ENCODE data around the gene SULF2. TPM values are rescaled to one million over a fixed set of nuclear protein-coding genes. Genes with fewer than 3 reads are reported as not detected.

The SULF2 gene
- total RNA-seq, 4 donors from 2014 or later, result 31.5 to 182 (median 94.4) TPM

- WGBS, 2 donors, result 68 to 80% methylated on average over 5 to 11 of the region's 14 CpGs
- peaks cover 0 to 51% (median 0%) of the 10 kb centered on the region in 4 donors for H3K27me3 ChIP-seq
- DNase-seq, result no peak
- no peaks in the 10 kb centered on the region for H3K36me3 ChIP-seq
- no peak for TF ChIP-seq POLR2A (IDR thresholded peaks at IDR 0.05)
- TF ChIP-seq CTCF (IDR thresholded peaks at IDR 0.05), result no peak
- no peak overlapping the region for H3K4me3 ChIP-seq
- H3K9me3 ChIP-seq, result peaks cover 0 to 3% (median 0%) of the 10 kb centered on the region in 3 donors
- H3K27ac ChIP-seq, result no peak overlapping the region
- intact Hi-C loops (cut with DNase I), result no loop called here
- peaks cover 0 to 36% (median 12%) of the 10 kb centered on the region in 3 donors for H3K4me1 ChIP-seq
These were observed 33.8 kb upstream of the SULF2 start for GRCh38 chr20:47818996-47819609.

- Histone ChIP-seq H3K9me3 (peaks cover 0 to 3% (median 0%) of the 10 kb centered on the region in 3 donors), H3K27ac (no peak overlapping the region), H3K4me3 (no peak overlapping the region), H3K36me3 (no peaks in the 10 kb centered on the region), H3K4me1 (peaks cover 0 to 36% (median 12%) of the 10 kb centered on the region in 3 donors), H3K27me3 (peaks cover 0 to 51% (median 0%) of the 10 kb centered on the region in 4 donors)
- no peak for DNase-seq
- WGBS, 2 donors, result 79 to 89% methylated on average over 3 to 7 of the region's 7 CpGs
- intact Hi-C loops (cut with DNase I), result no loop called here
- no peak for TF ChIP-seq CTCF (IDR thresholded peaks at IDR 0.05)
- TF ChIP-seq POLR2A (IDR thresholded peaks at IDR 0.05), result no peak
These were observed 33.2 kb upstream of the SULF2 start for GRCh38 chr20:47818466-47818865.

DNA sequence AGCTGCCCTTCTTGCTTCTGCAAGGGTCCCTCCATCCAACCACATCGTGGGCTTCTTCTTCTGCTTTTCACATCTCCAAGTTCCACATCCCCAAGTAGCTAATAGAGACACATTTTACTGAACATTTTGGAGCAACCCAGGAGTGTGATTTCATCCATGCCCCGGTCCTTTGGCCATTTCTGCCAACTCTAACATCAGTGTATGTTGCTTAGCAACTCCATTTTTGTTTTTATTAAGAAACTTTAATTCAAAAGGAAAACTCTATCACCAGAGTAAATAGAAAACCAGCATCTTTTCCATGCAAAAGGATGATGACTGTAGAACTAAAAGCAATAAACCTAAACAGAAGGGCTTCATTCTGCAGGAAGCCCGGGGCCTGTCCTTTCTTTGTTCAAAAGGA is 32.7 kb upstream of the SULF2 start:
- 33 to 47% methylated on average over 3 of the region's 3 CpGs for WGBS, 2 donors
- peaks cover 0 to 3% (median 0%) of the 10 kb centered on the region in 3 donors for H3K9me3 ChIP-seq
- H3K36me3 ChIP-seq, result no peaks in the 10 kb centered on the region
- intact Hi-C loops (cut with DNase I), result no loop called here
- peaks cover 0 to 36% (median 12%) of the 10 kb centered on the region in 3 donors for H3K4me1 ChIP-seq
- no peak for TF ChIP-seq CTCF (IDR thresholded peaks at IDR 0.05)
- H3K27me3 ChIP-seq, result peaks cover 0 to 51% (median 0%) of the 10 kb centered on the region in 4 donors
- no peak overlapping the region for H3K27ac ChIP-seq
- DNase-seq, result no peak
- no peak overlapping the region for H3K4me3 ChIP-seq

GRCh38 chr20:47817573-47817972 is 32.3 kb upstream of the SULF2 start:
- Histone ChIP-seq H3K9me3 (peaks cover 0 to 3% (median 0%) of the 10 kb centered on the region in 3 donors), H3K36me3 (no peaks in the 10 kb centered on the region), H3K4me1 (peaks cover 0 to 36% (median 12%) of the 10 kb centered on the region in 3 donors), H3K27ac (no peak overlapping the region), H3K4me3 (no peak overlapping the region), H3K27me3 (peaks cover 0 to 51% (median 0%) of the 10 kb centered on the region in 4 donors)
- WGBS, 2 donors, result 41 to 47% methylated on average over 7 of the region's 7 CpGs
- TF ChIP-seq CTCF (IDR thresholded peaks at IDR 0.05) (no peak), POLR2A (IDR thresholded peaks at IDR 0.05) (no peak)
- DNase-seq, result no peak
- intact Hi-C loops (cut with DNase I), result no loop called here

GRCh38 chr20:47816487-47817451 is 31.5 kb upstream of the SULF2 start:
- H3K36me3 ChIP-seq, result no peaks in the 10 kb centered on the region
- H3K27me3 ChIP-seq, result peaks cover 0 to 57% (median 0%) of the 10 kb centered on the region in 4 donors
- 27 to 48% methylated on average over 2 to 3 of the region's 5 CpGs for WGBS, 2 donors
- peaks cover 0 to 33% (median 12%) of the 10 kb centered on the region in 3 donors for H3K4me1 ChIP-seq
- DNase-seq, result no peak
- H3K4me3 ChIP-seq, result no peak overlapping the region
- H3K9me3 ChIP-seq, result peaks cover 0 to 3% (median 0%) of the 10 kb centered on the region in 3 donors
- intact Hi-C loops (cut with DNase I), result no loop called here
- no peak overlapping the region for H3K27ac ChIP-seq
- TF ChIP-seq POLR2A (IDR thresholded peaks at IDR 0.05), result no peak
